Metanephros (tissue), 2 donors: ENCODE data around the gene MYCBP. TPM values are rescaled to one million over a fixed set of nuclear protein-coding genes. Genes with fewer than 3 reads are reported as not detected.

Experiments used
- small RNA-seq: library from RNA; depleted of rRNA; stranded (forward); fragments of <200 nt; gene quantifications from one replicate; pipeline ENCODE3, GENCODE V24; 2014; ENCODE audit warnings: low replicate concordance
- total RNA-seq: library from RNA; depleted of rRNA; stranded (reverse); fragments of >200 nt; gene quantifications from one replicate; pipeline ENCODE4 v1.2.3, GENCODE V29; 2014

Gene MYCBP, protein sequence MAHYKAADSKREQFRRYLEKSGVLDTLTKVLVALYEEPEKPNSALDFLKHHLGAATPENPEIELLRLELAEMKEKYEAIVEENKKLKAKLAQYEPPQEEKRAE
- total RNA-seq: 8.4 TPM

DNA sequence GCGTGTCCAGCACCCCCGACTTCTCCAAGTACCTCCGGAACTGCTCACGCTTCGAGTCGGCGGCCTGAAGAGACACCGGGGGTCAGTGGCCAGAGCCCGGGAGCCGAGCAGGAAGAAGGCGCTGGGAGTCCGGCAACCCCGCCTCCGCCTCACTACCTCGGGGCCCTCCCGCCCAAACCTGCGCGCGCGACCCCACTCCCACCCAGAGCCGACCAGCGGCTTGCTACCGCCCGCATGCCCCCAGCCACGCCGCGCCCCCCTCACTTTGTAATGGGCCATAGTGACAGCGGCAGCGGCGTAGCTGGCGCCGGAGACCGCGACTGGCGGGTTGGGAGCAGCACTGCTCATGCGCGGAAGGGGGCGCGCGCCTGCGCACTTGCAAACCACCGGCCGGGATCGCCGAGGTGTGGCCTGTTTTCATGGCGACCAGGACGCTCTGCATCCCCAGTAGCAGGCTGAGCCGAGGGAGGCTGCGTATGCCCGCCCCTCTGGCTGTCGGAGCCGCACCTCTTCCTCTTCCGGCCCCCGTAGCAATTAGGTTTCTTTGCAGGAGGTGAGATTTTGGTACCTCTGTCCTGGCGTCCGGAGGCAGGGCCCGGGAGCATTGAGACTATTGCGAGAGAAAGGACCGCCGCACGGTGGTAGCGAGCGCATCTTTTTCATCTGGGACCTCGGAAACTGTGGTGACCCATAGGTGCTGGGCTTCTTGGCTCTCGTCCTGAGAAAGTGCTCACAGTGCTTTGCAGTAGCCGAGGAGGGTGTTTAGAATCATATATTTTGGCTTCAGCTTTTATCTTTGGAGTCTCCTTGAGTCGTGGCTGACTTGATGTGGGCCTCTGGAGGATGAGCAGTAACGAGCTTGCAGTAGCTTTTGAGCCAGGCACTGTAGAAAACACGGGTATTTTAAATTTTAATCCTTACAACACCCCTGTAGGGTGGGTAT lies at the start of gene MYCBP:
MYCBP (minus strand) TSS at position 322 of the 943 bp plus-strand sequence; CDS start at position 279, 43 bp downstream.

GRCh38 chr1:38881487-38881886 lies 8.3 kb upstream of the MYCBP start, which contains the start of gene GJA9:
Gene GJA9 (minus strand): TSS chr1:38881587. CDS start chr1:38876098, 5,489 bp downstream.

DNA sequence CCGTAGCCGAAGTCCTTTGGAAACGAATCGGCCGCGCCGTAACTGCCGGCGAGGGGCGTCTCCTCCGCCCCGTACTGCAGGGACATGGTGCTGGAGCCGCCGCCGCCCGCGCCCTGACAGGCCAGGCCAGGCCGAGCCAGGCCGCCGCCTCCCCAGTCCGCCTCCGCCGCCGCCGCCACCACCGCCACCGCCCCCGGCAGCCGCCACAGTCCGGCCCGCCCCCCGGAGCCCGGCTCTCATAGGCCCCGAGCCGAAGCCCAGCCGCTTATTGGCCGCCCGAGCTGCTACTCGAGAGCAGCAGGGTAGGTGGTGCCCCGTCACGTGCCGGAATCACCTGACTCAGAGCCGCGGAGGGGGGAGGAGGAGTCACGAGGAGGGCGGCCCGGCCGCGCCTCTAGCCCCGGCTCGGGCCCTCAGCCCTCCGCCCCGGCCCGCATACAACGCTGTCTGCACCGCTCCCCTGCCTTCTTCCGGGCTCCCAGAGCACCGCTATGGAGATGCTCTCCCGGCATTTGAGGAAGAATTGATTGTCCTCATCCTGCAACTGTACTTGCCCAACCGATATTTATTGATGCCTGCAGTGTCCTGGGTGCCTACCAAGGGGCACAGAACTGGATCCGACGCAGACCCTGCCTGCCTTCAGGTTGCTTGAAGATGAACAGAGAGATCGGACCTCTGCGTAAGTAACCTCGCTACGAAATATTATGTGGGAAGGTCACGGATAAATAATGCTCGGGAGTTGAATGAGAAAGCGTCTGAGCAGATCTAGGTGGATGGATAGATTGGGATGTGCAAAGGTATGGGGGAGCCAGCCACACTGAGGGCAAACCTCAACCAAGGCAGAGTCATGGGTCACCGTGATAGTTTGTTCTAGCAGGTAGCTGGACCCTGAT lies 13.3 kb downstream of the MYCBP start, which contains the start of gene RRAGC:
RRAGC (minus strand) TSS at position 212 of the 893 bp plus-strand sequence; CDS start at position 86, 126 bp downstream.

Small RNA genes within 50 kb of the gene (small RNA-seq; reads per million reads assigned to genes)
- gene GJA9-MYCBP: not detected

Other genes with a start within 250 kb of the MYCBP start
- gene RRAGC, start 13.6 kb downstream of the MYCBP start, total RNA-seq: 23.1 TPM
- gene GJA9, start 8.2 kb upstream of the MYCBP start, total RNA-seq: not detected
- 1.5 TPM for gene RHBDL2, start 68.5 kb upstream of the MYCBP start, total RNA-seq
- 60.7 TPM for gene AKIRIN1, start 117.9 kb upstream of the MYCBP start, total RNA-seq
- 214 TPM for gene NDUFS5, start 153.0 kb upstream of the MYCBP start, total RNA-seq